HCT116 (cell line): ENCODE data around the gene ACTRT3. TPM values are rescaled to one million over a fixed set of nuclear protein-coding genes. Genes with fewer than 3 reads are reported as not detected.

Experiments used
- ATAC-seq: fragments of 200-7000 bp; cut with Tn5 transposase; 2 replicates; pipeline ENCODE4 v1.9.1; 2020; ENCODE audit warnings: mild to moderate bottlenecking, moderate library complexity
- BruUV-seq: library from RNA; stranded (reverse); fragments of 400-500 nt; replicated peaks from 2 replicates; lab custom pipeline; 2021; lab: Mats Ljungman, UMichigan
- CTCF ChIA-PET: fragments of 300-600 bp; sonication (Branson Sonifier 250); formaldehyde crosslinking; loops from one replicate; lab custom pipeline; 2021; ENCODE audit warnings: antibody characterized with exemption; lab: Charles Lee
- POLR2A ChIA-PET: fragments of 300-600, 350-600 bp; sonication (Branson Sonifier 250); formaldehyde crosslinking; loops from one replicate; lab custom pipeline; 2021; ENCODE audit warnings: antibody characterized with exemption; lab: Charles Lee
- RAD21 ChIA-PET, 2 experiments: fragments of 300-600 bp; sonication (Branson Sonifier 250); formaldehyde crosslinking; loops; one replicate each; lab custom pipeline; 2023; ENCODE audit warnings: low total read pairs in 2 of 2; ENCODE audit not compliant: uncharacterized antibody in 2 of 2, unreplicated experiment in 2 of 2, low non-redundant PET in 1 of 2; lab: Charles Lee
- DNase-seq: peaks from one replicate; pipeline ENCODE4 v3.0.0-alpha.2; 2010; ENCODE audit warnings: low read depth, low spot score
- H2AFZ ChIP-seq: fragments of 200-600 bp; shearing (Covaris generic), sonication (generic); 2 replicates; pipeline ENCODE4 v1.6.1; 2017; ENCODE audit warnings: low read depth, mixed run types, mixed read lengths, antibody characterized with exemption, low read length; ENCODE audit not compliant: poor library complexity, severe bottlenecking
- H3K27ac ChIP-seq: 2 replicates; pipeline ENCODE4 v1.5.1; 2012; ENCODE audit warnings: low read depth, low read length
- H3K27me3 ChIP-seq: fragments of 200-600 bp; sonication (generic); 2 replicates; pipeline ENCODE4 v1.6.1; 2016; ENCODE audit warnings: mixed run types, low read length, mixed read lengths; ENCODE audit not compliant: insufficient read depth
- H3K36me3 ChIP-seq, 2 experiments: fragments of 200-500 bp in 1 of 2; fragments of 200-600 bp in 1 of 2; sonication (Bioruptor generic) in 1 of 2; sonication (generic) in 1 of 2; 2 replicates each; pipeline versions ENCODE4 v1.5.1 to v1.6.1; 2014 to 2016; ENCODE audit warnings: low read length in 2 of 2, inconsistent platforms in 1 of 2, mixed read lengths in 1 of 2, mixed run types in 1 of 2; ENCODE audit not compliant: insufficient read depth in 2 of 2, control insufficient read depth in 1 of 2
- H3K4me1 ChIP-seq, 2 experiments: fragments of 200-600 bp in 1 of 2; sonication (generic) in 1 of 2; 2 replicates each; pipeline versions ENCODE4 v1.5.1 to v1.6.1; 2012 to 2017; ENCODE audit warnings: low read length in 2 of 2, inconsistent platforms in 1 of 2, mild to moderate bottlenecking in 1 of 2, mixed read lengths in 1 of 2, mixed run types in 1 of 2, moderate library complexity in 1 of 2; ENCODE audit not compliant: insufficient read depth in 2 of 2, control insufficient read depth in 1 of 2
- H3K4me2 ChIP-seq: fragments of 200-600 bp; sonication (generic); 2 replicates; pipeline ENCODE4 v1.6.1; 2017; ENCODE audit warnings: mixed run types, low read length, mixed read lengths
- H3K4me3 ChIP-seq, 2 experiments: fragments of 200-600 bp in 1 of 2; sonication (generic) in 1 of 2; replicated peaks in 1 of 2; 2 replicates each; pipeline ENCODE4 v1.5.1; 2011 to 2016; ENCODE audit warnings: low read length in 2 of 2, control low read depth in 1 of 2, low read depth in 1 of 2, mild to moderate bottlenecking in 1 of 2, mixed read lengths in 1 of 2, mixed run types in 1 of 2
- H3K79me2 ChIP-seq: fragments of 200-600 bp; sonication (generic); 2 replicates; pipeline ENCODE4 v1.6.1; 2017; ENCODE audit warnings: mild to moderate bottlenecking, mixed run types, low read length, moderate library complexity, mixed read lengths; ENCODE audit not compliant: insufficient read depth
- H3K9ac ChIP-seq: fragments of 200-600 bp; sonication (generic); 2 replicates; pipeline ENCODE4 v1.6.1; 2016; ENCODE audit warnings: low read length, mixed read lengths
- H3K9me2 ChIP-seq: fragments of 200-600 bp; sonication (generic), shearing (Covaris generic); 2 replicates; pipeline ENCODE4 v1.6.1; 2017; ENCODE audit warnings: mixed run types, mild to moderate bottlenecking, moderate library complexity; ENCODE audit not compliant: insufficient read depth
- H3K9me3 ChIP-seq, 2 experiments: fragments of 200-500 bp in 1 of 2; fragments of 200-600 bp in 1 of 2; sonication (Bioruptor generic) in 1 of 2; sonication (generic) in 1 of 2; 2 replicates each; pipeline ENCODE4 v1.6.1; 2014 to 2017; ENCODE audit warnings: low read length in 2 of 2, mixed read lengths in 2 of 2, inconsistent platforms in 1 of 2, low read depth in 1 of 2, mild to moderate bottlenecking in 1 of 2, mixed run types in 1 of 2, moderate library complexity in 1 of 2; ENCODE audit not compliant: control insufficient read depth in 1 of 2, insufficient read depth in 1 of 2
- H4K20me1 ChIP-seq: fragments of 200-600 bp; sonication (generic), shearing (Covaris generic); 2 replicates; pipeline ENCODE4 v1.6.1; 2017; ENCODE audit warnings: mixed run types, mild to moderate bottlenecking, moderate library complexity; ENCODE audit not compliant: insufficient read depth
- CEBPB ChIP-seq: IDR thresholded peaks from 2 replicates; pipeline ENCODE4 v1.6.1; 2012; ENCODE audit warnings: low read depth
- SIN3A ChIP-seq: IDR thresholded peaks from 2 replicates; pipeline ENCODE4 v1.6.1; 2012; ENCODE audit warnings: low read depth
- SRF ChIP-seq: IDR thresholded peaks from 2 replicates; pipeline ENCODE4 v1.6.1; 2012; ENCODE audit warnings: low read depth
- YY1 ChIP-seq: IDR thresholded peaks from 2 replicates; pipeline ENCODE4 v1.6.1; 2011; ENCODE audit warnings: low read length, low read depth, moderate library complexity, mild to moderate bottlenecking; ENCODE audit not compliant: insufficient replicate concordance; ENCODE audit errors: extremely low read depth
- ZFX ChIP-seq: fragments of 450-650 bp; IDR thresholded peaks from 2 replicates; pipeline ENCODE4 v1.6.1; 2017
- intact Hi-C: fragments of 100-400 bp; cut with micrococcal nuclease; formaldehyde crosslinking; loops from 2 replicates; pipeline ENCODE4 v1.10.0; 2022
- total RNA-seq: library from RNA; stranded (reverse); gene quantifications from one replicate; pipeline ENCODE4 v1.2.1, GENCODE V29; 2021; ENCODE audit not compliant: unreplicated experiment
- TF ChIP-seq, protein P1 (sequence below): IDR thresholded peaks from 2 replicates; pipeline ENCODE4 v1.6.1; 2011; ENCODE audit warnings: mild to moderate bottlenecking, low read length, moderate library complexity; ENCODE audit not compliant: insufficient replicate concordance; ENCODE audit errors: extremely low read depth

The ACTRT3 gene
- total RNA-seq, 1 experiment from 2014 or later: 1.2 TPM

DNA sequence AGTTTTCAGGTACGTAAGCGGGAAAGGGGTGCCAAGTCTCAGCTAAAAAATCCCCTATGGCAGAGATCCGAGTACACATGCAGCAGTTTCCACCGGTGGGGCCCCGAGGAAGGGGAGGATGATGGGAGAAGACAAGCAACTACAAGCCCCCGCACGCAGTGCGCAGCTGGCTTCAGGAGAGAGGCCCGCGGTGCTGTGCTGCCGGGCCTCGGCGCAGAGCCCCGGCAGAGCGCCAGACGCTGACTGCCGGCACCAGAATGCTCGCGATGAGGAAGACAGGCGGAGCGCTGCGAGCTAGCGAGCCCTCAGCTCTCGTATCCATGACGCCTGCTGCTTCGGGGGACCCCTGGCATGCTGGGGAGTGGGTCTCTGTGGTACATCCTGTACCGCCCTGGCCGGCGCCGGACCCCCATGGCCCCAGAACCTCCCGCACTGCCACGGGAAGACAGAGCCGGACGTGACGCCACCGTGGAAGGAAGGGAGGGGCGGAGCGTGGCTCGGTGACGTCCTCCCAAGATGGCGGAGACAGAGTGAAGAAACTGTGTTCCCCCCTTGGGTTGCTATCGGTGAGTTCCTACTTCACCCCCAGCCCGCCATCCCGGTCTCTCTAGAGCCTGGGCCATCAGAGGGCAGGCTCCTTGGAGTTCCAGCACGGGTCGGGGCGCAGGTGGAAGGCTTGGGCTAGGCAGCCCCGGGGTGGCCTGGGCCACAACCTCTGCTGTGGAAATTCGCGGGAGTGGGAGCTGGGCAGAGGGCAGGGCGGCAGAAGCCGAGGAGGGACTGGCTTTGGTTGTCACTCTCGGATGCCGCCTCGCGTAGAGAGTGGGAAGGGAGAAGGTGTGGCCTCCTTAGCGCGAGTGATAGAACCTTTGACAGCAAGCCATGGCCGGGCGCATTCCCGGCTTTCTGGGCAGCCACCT, 3.8 kb upstream of the ACTRT3 start, which contains the start of gene MYNN (continued):
- TF ChIP-seq, protein P1, sequence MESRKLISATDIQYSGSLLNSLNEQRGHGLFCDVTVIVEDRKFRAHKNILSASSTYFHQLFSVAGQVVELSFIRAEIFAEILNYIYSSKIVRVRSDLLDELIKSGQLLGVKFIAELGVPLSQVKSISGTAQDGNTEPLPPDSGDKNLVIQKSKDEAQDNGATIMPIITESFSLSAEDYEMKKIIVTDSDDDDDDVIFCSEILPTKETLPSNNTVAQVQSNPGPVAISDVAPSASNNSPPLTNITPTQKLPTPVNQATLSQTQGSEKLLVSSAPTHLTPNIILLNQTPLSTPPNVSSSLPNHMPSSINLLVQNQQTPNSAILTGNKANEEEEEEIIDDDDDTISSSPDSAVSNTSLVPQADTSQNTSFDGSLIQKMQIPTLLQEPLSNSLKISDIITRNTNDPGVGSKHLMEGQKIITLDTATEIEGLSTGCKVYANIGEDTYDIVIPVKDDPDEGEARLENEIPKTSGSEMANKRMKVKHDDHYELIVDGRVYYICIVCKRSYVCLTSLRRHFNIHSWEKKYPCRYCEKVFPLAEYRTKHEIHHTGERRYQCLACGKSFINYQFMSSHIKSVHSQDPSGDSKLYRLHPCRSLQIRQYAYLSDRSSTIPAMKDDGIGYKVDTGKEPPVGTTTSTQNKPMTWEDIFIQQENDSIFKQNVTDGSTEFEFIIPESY: peak; percentile 34
- TF ChIP-seq ZFX: peak; percentile 74

DNA sequence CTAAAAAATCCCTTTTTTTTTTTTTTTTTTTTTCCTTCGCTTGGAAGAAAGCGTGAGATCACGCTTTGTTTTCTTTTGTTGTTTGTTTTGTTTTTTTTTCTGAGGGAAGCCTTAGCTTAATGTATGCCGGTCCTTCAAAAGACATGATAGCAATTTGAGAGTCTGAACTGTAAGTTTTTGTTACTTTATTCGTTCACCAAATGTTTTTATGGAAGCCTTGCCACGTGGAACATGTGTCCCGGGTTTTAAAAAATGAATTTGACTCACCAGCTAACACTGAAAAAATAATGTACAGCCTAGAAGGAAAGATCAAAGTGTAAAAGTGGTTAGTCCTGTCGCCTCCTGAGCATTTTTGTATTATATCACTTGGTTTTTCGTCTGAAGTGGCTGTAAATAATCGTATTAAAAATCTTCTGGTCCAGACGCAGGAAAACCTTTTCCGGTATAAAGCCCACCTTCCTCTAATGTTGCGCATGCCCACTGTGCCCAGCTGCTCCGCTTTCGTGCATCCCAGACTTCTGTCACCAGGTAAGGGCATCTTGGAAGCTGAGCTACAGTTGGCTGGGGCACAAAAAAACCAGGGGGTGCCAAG, 3.0 kb upstream of the ACTRT3 start:
- Histone ChIP-seq H3K27ac (peak overlapping the region; percentile 92), H4K20me1 (no peaks in the 10 kb centered on the region), H3K79me2 (peaks cover 43% of the 10 kb centered on the region), H3K36me3 (peaks cover 14 to 15% of the 10 kb centered on the region in 2 experiments; a peak in 3 of 4 replicates), H3K27me3 (no peaks in the 10 kb centered on the region), H3K4me2 (peak overlapping the region; percentile 97), H3K9ac (peak overlapping the region; percentile 96), H3K4me3 (peak overlapping the region; percentile 94 to 99), H3K4me1 (peaks cover 3 to 15% of the 10 kb centered on the region in 2 experiments; a peak in 1 of 4 replicates), H2AFZ (no peak overlapping the region), H3K9me2 (no peaks in the 10 kb centered on the region), H3K9me3 (no peaks in the 10 kb centered on the region)
- TF ChIP-seq SIN3A: no peak
- TF ChIP-seq CEBPB: no peak
- TF ChIP-seq YY1: peak; percentile 17
- TF ChIP-seq SRF: no peak
- ChIA-PET CTCF (interaction anchor here (0.9 kb wide), 1 partner anchor 9 kb away, joined by 5 read pairs; no protein-coding TSS in a partner anchor), POLR2A (interaction anchor here (0.9 to 1.6 kb wide), 2 partner anchors 8 to 9 kb away, joined by 4 to 10 read pairs; partner anchors contain the start of gene TERC), RAD21 (no interaction called here)
- ATAC-seq (peak; percentile 69), DNase-seq (peak; percentile 75)
- intact Hi-C loops: loop anchor here (1.0 to 2.0 kb wide), 2 partner anchors 8 to 584 kb away; partner anchors contain the start of gene SKIL
- no TSS peak for BruUV-seq
